ENCODE measurements around the gene TMEM117.

Gene TMEM117

GRCh38 chr12:44253338-44253856 is 417.5 kb downstream of the TMEM117 start:
- no peak for DNase-seq (ENCODE audit: insufficient read length, low spot score)
- FAIRE-seq = no peak
- TF ChIP-seq POLR2A (IDR thresholded peaks at IDR 0.05; ENCODE audit: low read depth, low read length) = no peak

DNA sequence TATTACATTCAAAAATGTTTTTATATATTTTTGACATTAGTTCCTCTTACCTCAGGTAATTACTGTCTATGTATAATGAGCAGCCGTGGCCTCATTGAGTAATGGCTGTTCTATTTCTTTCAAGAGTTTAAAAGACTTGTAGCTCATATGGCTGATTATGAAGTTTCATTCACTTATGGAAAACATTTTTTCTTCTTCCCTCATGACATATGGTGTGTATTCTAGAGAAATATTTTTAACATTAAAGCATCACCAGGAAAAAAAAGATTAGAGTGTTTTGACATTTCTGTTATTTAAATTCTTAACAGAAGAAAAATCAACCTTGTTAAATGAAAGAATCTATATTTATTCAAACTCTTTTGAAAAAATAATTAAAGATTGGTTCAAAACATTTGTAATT is 422.4 kb downstream of the TMEM117 start:
- no peak for TF ChIP-seq POLR2A (IDR thresholded peaks at IDR 0.05; ENCODE audit: low read depth, low read length)
- FAIRE-seq (no peak), DNase-seq (ENCODE audit: insufficient read length, low spot score) (no peak)

- TF ChIP-seq POLR2A (IDR thresholded peaks at IDR 0.05; ENCODE audit: low read depth, low read length) = no peak
- FAIRE-seq = no peak
- no peak for DNase-seq (ENCODE audit: insufficient read length, low spot score)
These were observed 424.0 kb downstream of the TMEM117 start for GRCh38 chr12:44259890-44260289.

- no peak for TF ChIP-seq POLR2A (IDR thresholded peaks at IDR 0.05; ENCODE audit: low read depth, low read length)
- FAIRE-seq (no peak), DNase-seq (ENCODE audit: insufficient read length, low spot score) (no peak)
These were observed 424.7 kb downstream of the TMEM117 start for GRCh38 chr12:44260581-44260980.

GRCh38 chr12:44285321-44285960 is 449.6 kb downstream of the TMEM117 start:
- TF ChIP-seq POLR2A (IDR thresholded peaks at IDR 0.05; ENCODE audit: low read depth, low read length) = no peak
- no peak for DNase-seq (ENCODE audit: insufficient read length, low spot score)

DNA sequence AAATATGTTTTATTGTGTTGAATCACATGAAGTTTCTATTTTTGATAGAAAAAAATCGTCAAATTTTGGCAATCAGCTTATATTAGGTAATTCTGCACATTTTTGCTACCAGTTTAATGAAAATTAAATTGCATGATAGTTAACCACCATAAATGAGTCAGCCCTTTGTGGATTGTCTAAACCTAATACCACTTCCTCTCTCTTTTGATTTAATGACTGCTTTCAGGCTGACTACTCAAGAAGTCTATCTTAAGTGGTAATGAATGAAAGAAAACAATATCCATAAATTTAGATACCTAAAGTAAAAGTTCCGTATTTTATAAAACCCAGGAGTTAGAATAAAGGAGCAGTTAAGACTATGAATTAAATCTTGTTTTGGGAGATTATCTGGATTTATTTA is 450.5 kb downstream of the TMEM117 start:
- no peak for TF ChIP-seq POLR2A (IDR thresholded peaks at IDR 0.05; ENCODE audit: low read depth, low read length)
- FAIRE-seq = no peak
- no peak for DNase-seq (ENCODE audit: insufficient read length, low spot score)

More at GRCh38 chr12:44285321-44285960, 449.6 kb downstream of the TMEM117 start:
- FAIRE-seq = no peak

DNA sequence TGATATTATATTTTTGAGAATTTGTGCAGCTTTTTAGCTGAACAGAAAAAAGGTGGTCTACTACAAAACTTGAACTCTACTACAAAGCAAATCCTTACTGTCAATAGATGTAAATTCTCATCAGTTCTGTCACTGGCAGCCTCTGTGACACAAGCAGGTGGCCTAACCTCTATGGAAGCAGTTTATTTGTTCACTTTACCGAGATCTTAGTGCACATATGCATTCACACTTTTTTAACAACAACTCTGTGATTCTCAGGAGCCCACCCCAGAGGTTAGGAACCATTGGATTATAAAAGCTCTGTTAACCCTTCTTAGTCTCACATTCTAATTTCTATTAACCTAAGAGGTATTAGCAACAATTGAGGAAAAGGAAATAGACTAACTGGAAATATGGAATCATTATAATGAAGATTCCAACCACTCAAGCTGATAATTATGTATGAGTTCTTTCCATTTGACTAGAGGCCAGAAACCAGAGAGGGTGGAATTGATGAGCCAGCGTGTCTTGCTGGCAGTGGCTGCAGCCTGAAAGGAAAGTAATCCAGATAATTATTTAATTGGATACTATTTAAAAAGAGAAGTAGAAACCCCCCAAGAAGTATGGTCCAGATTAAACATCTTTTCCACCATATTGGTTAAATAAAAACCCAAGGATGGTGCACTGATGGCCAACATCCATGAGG is 451.1 kb downstream of the TMEM117 start:
- DNase-seq (ENCODE audit: insufficient read length, low spot score) (no peak), FAIRE-seq (no peak)
- no peak for TF ChIP-seq POLR2A (IDR thresholded peaks at IDR 0.05; ENCODE audit: low read depth, low read length)

DNA sequence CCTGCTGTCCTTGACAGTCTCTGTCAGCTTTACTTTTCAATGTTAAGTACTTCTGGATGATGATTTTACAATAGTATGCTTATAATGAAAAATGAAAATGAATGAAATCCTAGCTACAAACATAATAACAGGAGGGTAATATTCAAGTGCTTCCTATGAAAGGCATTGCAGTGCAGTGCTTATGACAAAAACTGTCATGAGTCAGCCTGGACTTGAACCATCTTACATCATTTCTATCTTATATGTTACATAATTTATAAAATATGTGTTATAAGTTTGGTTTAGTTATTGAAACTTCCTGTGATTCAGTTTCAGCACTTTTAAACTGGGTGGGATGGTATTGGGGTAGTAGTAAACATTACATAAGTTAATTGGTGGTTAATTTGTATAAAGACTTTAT is 451.7 kb downstream of the TMEM117 start:
- no peak for DNase-seq (ENCODE audit: insufficient read length, low spot score)
- no peak for TF ChIP-seq POLR2A (IDR thresholded peaks at IDR 0.05; ENCODE audit: low read depth, low read length)
- FAIRE-seq = no peak

DNA sequence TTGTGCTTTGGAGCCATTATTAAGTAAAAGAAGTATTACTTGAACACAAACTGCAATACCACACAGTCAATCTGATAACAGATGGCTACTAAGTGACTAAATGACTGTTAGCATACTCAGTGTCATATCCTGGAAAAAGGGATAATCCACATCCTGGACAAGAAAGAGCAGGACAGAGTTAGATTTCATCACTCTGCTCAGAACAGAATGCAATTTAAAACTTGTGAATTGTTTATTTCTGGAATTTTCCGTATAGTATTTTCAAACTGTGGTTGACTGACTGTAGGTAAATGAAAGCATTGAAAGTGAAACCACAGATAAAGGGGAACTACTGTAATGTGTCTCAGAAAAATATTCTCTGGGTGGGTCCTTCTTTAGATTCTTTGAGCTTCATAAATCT is 458.8 kb downstream of the TMEM117 start:
- DNase-seq (ENCODE audit: insufficient read length, low spot score) (no peak), FAIRE-seq (no peak)
- TF ChIP-seq POLR2A (IDR thresholded peaks at IDR 0.05; ENCODE audit: low read depth, low read length) = no peak

GRCh38 chr12:44295958-44296623 is 460.2 kb downstream of the TMEM117 start:
- TF ChIP-seq POLR2A (IDR thresholded peaks at IDR 0.05; ENCODE audit: low read depth, low read length) = no peak
- DNase-seq (ENCODE audit: insufficient read length, low spot score) (no peak), FAIRE-seq (no peak)

DNA sequence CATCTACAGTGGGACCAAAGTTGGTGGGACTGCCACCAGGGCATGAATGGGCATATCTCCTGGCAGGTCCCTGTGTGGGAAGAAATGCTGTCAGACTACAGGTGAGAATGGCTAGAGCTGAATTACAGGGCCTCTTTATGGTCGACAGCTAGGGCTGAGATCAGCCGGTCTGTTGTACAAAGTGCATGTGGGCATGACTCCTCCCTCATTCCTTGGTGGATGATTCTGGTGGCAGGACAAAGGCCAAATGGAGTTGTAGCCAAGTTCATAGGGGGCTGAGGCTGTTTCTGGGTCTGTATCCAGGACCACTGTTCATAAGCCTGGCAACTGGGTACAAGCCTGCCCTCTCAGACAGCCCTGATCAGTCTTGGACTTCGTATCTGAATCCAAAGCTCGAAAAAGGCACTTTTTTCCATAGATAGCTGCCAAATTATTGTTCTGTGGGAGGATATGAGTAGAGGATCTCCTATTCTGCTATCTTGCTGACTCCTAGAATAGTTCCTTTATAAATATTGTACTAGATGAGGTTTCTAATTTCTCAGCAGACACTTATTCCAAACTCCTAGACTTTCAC is 460.8 kb downstream of the TMEM117 start:
- no peak for TF ChIP-seq POLR2A (IDR thresholded peaks at IDR 0.05; ENCODE audit: low read depth, low read length)
- DNase-seq (ENCODE audit: insufficient read length, low spot score) (no peak), FAIRE-seq (no peak)

DNA sequence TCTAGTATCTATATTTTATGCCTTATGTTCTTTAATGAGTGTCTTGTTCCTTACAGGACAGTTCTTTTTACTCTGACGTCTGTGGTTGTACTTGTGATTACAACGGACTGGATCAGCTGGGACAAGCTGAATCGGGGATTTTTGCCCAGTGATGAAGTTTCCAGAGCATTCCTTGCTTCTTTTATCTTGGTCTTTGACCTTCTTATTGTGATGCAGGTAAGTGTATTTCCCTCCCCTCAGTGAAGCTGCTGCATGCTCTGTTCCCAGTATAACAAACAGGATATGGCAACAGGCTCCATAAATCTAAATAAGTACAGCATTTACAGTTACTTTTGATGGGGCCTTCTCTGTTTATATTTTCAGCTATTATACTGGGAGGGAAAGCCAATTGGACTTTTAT is 463.6 kb downstream of the TMEM117 start:
- DNase-seq (ENCODE audit: insufficient read length, low spot score) = no peak
- FAIRE-seq = no peak
- no peak for TF ChIP-seq POLR2A (IDR thresholded peaks at IDR 0.05; ENCODE audit: low read depth, low read length)

GRCh38 chr12:44307506-44308168 is 471.8 kb downstream of the TMEM117 start:
- DNase-seq (ENCODE audit: insufficient read length, low spot score) (no peak), FAIRE-seq (no peak)
- TF ChIP-seq POLR2A (IDR thresholded peaks at IDR 0.05; ENCODE audit: low read depth, low read length) = no peak

DNA sequence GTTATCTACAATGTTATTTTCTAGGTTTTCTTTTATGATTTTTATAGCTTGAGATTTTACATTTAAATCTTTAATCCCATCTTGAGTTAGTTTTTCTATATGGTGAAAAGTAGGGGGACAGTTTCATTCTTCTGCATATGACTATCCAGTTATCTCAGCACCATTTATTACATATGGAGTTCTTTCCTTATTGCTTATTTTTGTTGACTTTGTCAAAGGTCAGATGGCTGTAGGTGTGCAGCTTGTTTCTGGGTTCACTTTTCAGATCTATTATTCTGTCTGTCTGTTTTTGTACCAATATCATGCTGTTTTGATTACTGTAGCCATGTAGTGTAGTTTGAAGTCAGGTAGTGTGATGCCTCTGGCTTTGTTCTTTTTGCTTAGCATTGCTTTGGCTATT is 477.3 kb downstream of the TMEM117 start:
- TF ChIP-seq POLR2A (IDR thresholded peaks at IDR 0.05; ENCODE audit: low read depth, low read length) = no peak
- FAIRE-seq = no peak
- DNase-seq (ENCODE audit: insufficient read length, low spot score) = no peak
